CD4-positive, alpha-beta memory T cell (primary cell): ENCODE measurements around the gene TRIB2. TPM values are rescaled to one million over a fixed set of nuclear protein-coding genes. Genes with fewer than 3 reads are reported as not detected.

Experiments
- CTCF ChIA-PET: fragments of 350-600 bp; sonication (Branson Sonifier 250); formaldehyde crosslinking; loops from one replicate; lab custom pipeline; 2021; ENCODE audit warnings: inconsistent platforms; ENCODE audit not compliant: partially characterized antibody; lab: Charles Lee
- POLR2A ChIA-PET: fragments of 350-600 bp; sonication (Branson Sonifier 250); formaldehyde crosslinking; loops from one replicate; lab custom pipeline; 2021; ENCODE audit not compliant: partially characterized antibody; lab: Charles Lee
- DNase-seq, 5 donors: peaks; one replicate each; pipeline versions ENCODE4 v3.0.0 to v3.0.0-alpha.2; 2020 to 2022; ENCODE audit warnings: mixed read lengths in 1 of 5
- H3K27ac ChIP-seq: one replicate; pipeline ENCODE4 v1.7.0; 2013; ENCODE audit warnings: low read depth, low read length
- H3K27me3 ChIP-seq: 2 replicates; pipeline ENCODE4 v1.7.0; 2013; ENCODE audit warnings: mild to moderate bottlenecking, low read length, moderate library complexity; ENCODE audit not compliant: insufficient read depth
- H3K36me3 ChIP-seq: 2 replicates; pipeline ENCODE4 v1.7.0; 2013; ENCODE audit warnings: mild to moderate bottlenecking, low read length, moderate library complexity; ENCODE audit not compliant: insufficient read depth
- H3K4me1 ChIP-seq: 2 replicates; pipeline ENCODE4 v1.7.0; 2013; ENCODE audit warnings: mild to moderate bottlenecking, low read length, moderate library complexity; ENCODE audit not compliant: insufficient read depth
- H3K4me3 ChIP-seq, 2 donors: one replicate each; pipeline ENCODE4 v1.7.0; 2013; ENCODE audit warnings: low read length in 2 of 2, mild to moderate bottlenecking in 1 of 2
- H3K9me3 ChIP-seq, 2 donors: one replicate each; pipeline ENCODE4 v1.7.0; 2013; ENCODE audit warnings: low read length in 2 of 2, control low read depth in 1 of 2; ENCODE audit not compliant: control insufficient read depth in 1 of 2
- H3K27ac Mint-ChIP-seq, 7 donors: one replicate each; pipeline ENCODE4 v1.8.0; 2020 to 2021; ENCODE audit warnings: mixed read lengths in 7 of 7, mild to moderate bottlenecking in 6 of 7, inconsistent platforms in 3 of 7, moderate library complexity in 3 of 7
- H3K27me3 Mint-ChIP-seq, 2 donors: one replicate each; pipeline ENCODE4 v1.8.0; 2020 to 2021; ENCODE audit warnings: mixed read lengths in 2 of 2
- H3K36me3 Mint-ChIP-seq, 2 donors: one replicate each; pipeline ENCODE4 v1.8.0; 2020 to 2021; ENCODE audit warnings: mixed read lengths in 2 of 2, inconsistent platforms in 1 of 2, mild to moderate bottlenecking in 1 of 2
- H3K4me1 Mint-ChIP-seq, 4 donors: one replicate each; pipeline ENCODE4 v1.8.0; 2020 to 2021; ENCODE audit warnings: mixed read lengths in 4 of 4, mild to moderate bottlenecking in 1 of 4
- H3K4me3 Mint-ChIP-seq, 8 donors: one replicate each; pipeline ENCODE4 v1.8.0; 2020 to 2021; ENCODE audit warnings: mixed read lengths in 8 of 8, mild to moderate bottlenecking in 7 of 8, moderate library complexity in 6 of 8, inconsistent platforms in 3 of 8
- H3K9me3 Mint-ChIP-seq, 8 donors: one replicate each; pipeline ENCODE4 v1.8.0; 2020 to 2021; ENCODE audit warnings: mixed read lengths in 8 of 8, mild to moderate bottlenecking in 5 of 8, inconsistent platforms in 3 of 8, moderate library complexity in 1 of 8
- intact Hi-C: fragments of 100-400 bp; cut with micrococcal nuclease; formaldehyde crosslinking; loops from one replicate; pipeline ENCODE4 v1.15.1; 2023
- polyA plus RNA-seq, 2 donors: library from polyadenylated mRNA; unstranded; fragments of 300-500 nt; fragmentation: Illumina TruSeq; gene quantifications; one replicate each; pipeline ENCODE4 v1.2.3, GENCODE V29; 2021
- total RNA-seq, 2 experiments: library from RNA; stranded (reverse); gene quantifications; one replicate each; pipeline ENCODE4 v1.2.3, GENCODE V29; 2021

TRIB2 gene
- total and polyA plus RNA-seq, 4 experiments from 2014 or later: 73.8 to 126 (median 101) TPM

DNA sequence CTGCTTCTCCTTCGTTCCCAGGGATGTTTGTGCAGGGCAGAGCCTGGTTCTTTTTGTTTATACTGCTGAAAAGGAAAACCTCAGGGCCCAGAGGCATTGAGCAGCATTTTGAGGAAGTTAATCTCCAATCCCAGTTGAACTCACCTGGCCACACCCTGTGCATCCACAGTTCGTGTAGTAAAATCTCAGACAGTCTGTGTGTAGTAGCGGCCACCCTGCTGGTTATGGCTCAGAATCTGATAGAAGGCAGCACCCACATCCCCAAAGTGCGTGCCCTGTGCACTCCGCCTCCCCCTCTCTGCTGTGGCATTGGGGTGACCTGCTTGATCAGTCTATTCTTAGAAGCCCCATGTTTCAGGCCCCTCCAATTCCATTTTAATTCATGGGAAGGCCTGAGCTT is 10.9 kb downstream of the TRIB2 start:
- CTCF ChIA-PET: interaction anchor here (1.0 to 5.9 kb wide), 6 partner anchors 7 to 290 kb away, joined by 3 to 56 read pairs (median 10); partner anchors contain the start of gene TRIB2
- H3K4me3 Mint-ChIP-seq: peak overlapping the region; percentile 65 to 86 (median 78)
- H3K9me3 ChIP-seq: no peaks in the 10 kb centered on the region
- POLR2A ChIA-PET: interaction anchor here (1.0 to 7.0 kb wide), 8 partner anchors 7 to 279 kb away, joined by 3 to 105 read pairs (median 8); partner anchors contain the start of gene TRIB2
- DNase-seq: peak in 1 of 5 donors; percentile 43
- H3K36me3 Mint-ChIP-seq: peaks cover 80 to 94% of the 10 kb centered on the region in 2 donors
- H3K9me3 Mint-ChIP-seq: no peaks in the 10 kb centered on the region
- H3K27ac Mint-ChIP-seq: peak overlapping the region; percentile 87 to 96 (median 91)
- intact Hi-C loops: loop anchor here (1.0 kb wide), 1 partner anchor 7 kb away; no protein-coding TSS in a partner anchor
- peak overlapping the region; percentile 47 for H3K27ac ChIP-seq
- H3K36me3 ChIP-seq: peaks cover 75% of the 10 kb centered on the region
- peak overlapping the region; percentile 29 to 34 for H3K4me3 ChIP-seq
- no peaks in the 10 kb centered on the region for H3K27me3 ChIP-seq
- peaks cover 100% of the 10 kb centered on the region for H3K4me1 ChIP-seq
- H3K4me1 Mint-ChIP-seq: peaks cover 72 to 99% (median 93%) of the 10 kb centered on the region in 4 donors
- no peaks in the 10 kb centered on the region for H3K27me3 Mint-ChIP-seq

DNA sequence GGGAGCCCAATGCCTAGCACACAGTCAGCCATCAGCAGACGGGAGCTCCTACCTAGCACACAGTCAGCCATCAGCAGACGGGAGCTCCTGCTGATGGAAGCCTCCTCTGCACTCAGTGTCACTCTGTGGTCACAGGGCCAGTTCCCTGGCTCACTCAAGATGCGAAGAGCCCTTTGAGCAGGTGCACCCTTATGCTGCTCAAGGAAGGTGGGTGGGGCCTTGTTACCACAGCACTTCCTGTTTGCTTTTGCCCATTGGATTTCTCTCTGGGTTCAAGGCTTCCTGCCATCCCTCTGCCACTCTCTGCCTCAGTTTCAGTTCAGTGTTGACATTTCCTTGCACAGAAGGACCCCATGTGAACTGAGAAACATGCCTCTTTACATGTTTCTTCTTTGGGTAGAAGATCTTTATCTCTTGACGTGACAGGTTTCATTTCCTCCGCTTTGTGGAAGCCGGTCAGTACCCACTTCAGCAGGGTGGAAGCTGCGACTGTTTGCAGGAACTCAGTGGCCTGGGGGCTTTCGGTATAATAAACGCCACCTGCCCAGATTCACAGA is 11.6 kb downstream of the TRIB2 start:
- no peaks in the 10 kb centered on the region for H3K27me3 Mint-ChIP-seq
- H3K9me3 ChIP-seq: no peaks in the 10 kb centered on the region
- no peaks in the 10 kb centered on the region for H3K9me3 Mint-ChIP-seq
- H3K4me3 Mint-ChIP-seq: peak overlapping the region; percentile 65 to 86 (median 78)
- H3K4me1 Mint-ChIP-seq: peaks cover 70 to 99% (median 92%) of the 10 kb centered on the region in 4 donors
- peaks cover 74 to 92% of the 10 kb centered on the region in 2 donors for H3K36me3 Mint-ChIP-seq
- peaks cover 72% of the 10 kb centered on the region for H3K36me3 ChIP-seq
- CTCF ChIA-PET: interaction anchor here (1.0 to 5.9 kb wide), 11 partner anchors 8 to 291 kb away, joined by 3 to 56 read pairs (median 7); partner anchors contain the start of gene TRIB2
- intact Hi-C loops: loop anchor here (1.0 kb wide), 1 partner anchor 8 kb away; no protein-coding TSS in a partner anchor
- peak overlapping the region; percentile 29 to 34 for H3K4me3 ChIP-seq
- H3K27ac Mint-ChIP-seq: peak overlapping the region; percentile 87 to 96 (median 91)
- peak; percentile 76 to 86 (median 83) for DNase-seq
- POLR2A ChIA-PET: interaction anchor here (0.6 to 7.0 kb wide), 15 partner anchors 8 to 279 kb away, joined by 3 to 105 read pairs (median 4); partner anchors contain the start of gene TRIB2
- no peaks in the 10 kb centered on the region for H3K27me3 ChIP-seq
- peaks cover 100% of the 10 kb centered on the region for H3K4me1 ChIP-seq
- peak overlapping the region; percentile 47 for H3K27ac ChIP-seq

DNA sequence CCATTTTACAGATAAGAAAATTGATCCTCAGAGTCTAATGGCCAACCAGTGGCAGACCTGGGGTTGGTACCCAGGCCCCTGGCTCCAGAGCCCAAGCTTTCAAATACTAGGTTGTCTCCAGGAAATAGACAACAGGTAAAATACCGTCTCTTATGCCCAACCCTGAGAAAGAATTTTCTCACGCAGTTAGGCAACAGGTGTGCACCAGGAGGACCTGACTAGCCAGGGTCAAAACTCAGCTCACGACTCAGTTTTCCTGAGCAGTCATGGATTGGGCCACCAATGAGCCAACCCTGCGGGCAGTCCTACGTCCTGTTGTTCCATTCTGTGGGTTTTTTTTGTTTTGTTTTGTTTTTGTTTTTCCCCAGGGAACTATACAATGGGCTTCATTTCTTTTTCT is 13.5 kb downstream of the TRIB2 start:
- Histone ChIP-seq H3K36me3 (peaks cover 66% of the 10 kb centered on the region), H3K4me1 (peaks cover 100% of the 10 kb centered on the region), H3K27me3 (no peaks in the 10 kb centered on the region), H3K27ac (no peak overlapping the region), H3K4me3 (no peak overlapping the region), H3K9me3 (no peaks in the 10 kb centered on the region)
- no peaks in the 10 kb centered on the region for H3K27me3 Mint-ChIP-seq
- ChIA-PET CTCF (interaction anchor here (1.7 to 5.9 kb wide), 7 partner anchors 9 to 276 kb away, joined by 4 to 56 read pairs (median 11); partner anchors contain the start of gene TRIB2), POLR2A (interaction anchor here (3.4 to 7.0 kb wide), 2 partner anchors 10 to 13 kb away, joined by 31 to 105 read pairs; partner anchors contain the start of gene TRIB2)
- DNase-seq: no peak
- H3K27ac Mint-ChIP-seq: peak overlapping the region in 3 of 7 donors; percentile 42 to 96 (median 89)
- H3K36me3 Mint-ChIP-seq: peaks cover 69 to 92% of the 10 kb centered on the region in 2 donors
- peaks cover 69 to 97% (median 90%) of the 10 kb centered on the region in 4 donors for H3K4me1 Mint-ChIP-seq
- intact Hi-C loops: no loop called here
- H3K4me3 Mint-ChIP-seq: no peak overlapping the region
- no peaks in the 10 kb centered on the region for H3K9me3 Mint-ChIP-seq

- H3K9me3 Mint-ChIP-seq: no peaks in the 10 kb centered on the region
- peak overlapping the region in 3 of 8 donors; percentile 17 to 27 (median 23) for H3K4me3 Mint-ChIP-seq
- intact Hi-C loops: no loop called here
Measured at GRCh38 chr2:12731701-12732280, 15.1 kb downstream of the TRIB2 start.

DNA sequence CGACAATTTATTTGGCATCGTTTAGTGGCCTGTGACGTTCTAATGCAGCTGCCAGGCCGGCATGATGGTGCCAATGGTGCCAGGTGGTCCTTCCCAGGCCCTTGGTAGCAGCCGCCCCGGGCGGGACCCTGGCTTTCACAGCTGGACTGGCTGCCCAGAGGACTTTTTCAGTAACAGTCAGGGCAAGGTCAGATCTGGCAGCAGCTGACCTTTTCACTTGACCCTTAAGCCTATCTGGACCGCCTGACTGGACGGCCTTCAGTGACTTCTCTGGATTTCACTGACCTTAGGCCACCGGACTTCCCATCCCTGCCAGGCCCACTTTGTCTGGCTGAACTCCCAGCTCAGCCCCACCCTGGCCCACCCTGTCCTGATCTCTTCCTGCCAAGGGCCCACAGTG is 15.9 kb downstream of the TRIB2 start:
- H3K36me3 ChIP-seq: peaks cover 64% of the 10 kb centered on the region
- peaks cover 100% of the 10 kb centered on the region for H3K4me1 ChIP-seq
- H3K4me3 ChIP-seq: no peak overlapping the region
- H3K9me3 ChIP-seq: no peaks in the 10 kb centered on the region
- intact Hi-C loops: no loop called here
- ChIA-PET CTCF (interaction anchor here (1.2 to 1.7 kb wide), 3 partner anchors 16 to 274 kb away, joined by 5 to 9 read pairs (median 5); partner anchors contain the start of gene TRIB2), POLR2A (interaction anchor here (0.5 to 2.9 kb wide), 3 partner anchors 12 to 268 kb away, joined by 3 to 18 read pairs (median 7); partner anchors contain the start of gene TRIB2)
- Mint-ChIP-seq H3K9me3 (no peaks in the 10 kb centered on the region), H3K4me3 (peak overlapping the region in 3 of 8 donors; percentile 38 to 70 (median 66)), H3K27ac (peak overlapping the region in 5 of 7 donors; percentile 22 to 89 (median 70)), H3K36me3 (peaks cover 69 to 91% of the 10 kb centered on the region in 2 donors), H3K4me1 (peaks cover 77 to 97% (median 82%) of the 10 kb centered on the region in 4 donors), H3K27me3 (no peaks in the 10 kb centered on the region)
- DNase-seq: no peak
- no peaks in the 10 kb centered on the region for H3K27me3 ChIP-seq
- H3K27ac ChIP-seq: no peak overlapping the region

More at GRCh38 chr2:12731701-12732280, 15.1 kb downstream of the TRIB2 start:
- peaks cover 100% of the 10 kb centered on the region for H3K4me1 ChIP-seq
- no peaks in the 10 kb centered on the region for H3K9me3 ChIP-seq
- ChIA-PET POLR2A (no interaction called here), CTCF (no interaction called here)
- H3K27ac ChIP-seq: no peak overlapping the region
- Mint-ChIP-seq H3K36me3 (peaks cover 65 to 92% of the 10 kb centered on the region in 2 donors), H3K27ac (peak overlapping the region; percentile 24 to 92 (median 69)), H3K27me3 (no peaks in the 10 kb centered on the region), H3K4me1 (peaks cover 76 to 97% (median 87%) of the 10 kb centered on the region in 4 donors)
- peaks cover 65% of the 10 kb centered on the region for H3K36me3 ChIP-seq
- no peaks in the 10 kb centered on the region for H3K27me3 ChIP-seq
- H3K4me3 ChIP-seq: no peak overlapping the region
- DNase-seq: no peak

- Mint-ChIP-seq H3K27me3 (no peaks in the 10 kb centered on the region), H3K4me3 (peak overlapping the region in 2 of 8 donors; percentile 12 to 58), H3K9me3 (no peaks in the 10 kb centered on the region), H3K27ac (peak overlapping the region; percentile 5 to 89 (median 77)), H3K4me1 (peaks cover 70 to 91% (median 77%) of the 10 kb centered on the region in 4 donors), H3K36me3 (peaks cover 70 to 91% of the 10 kb centered on the region in 2 donors)
- Histone ChIP-seq H3K4me3 (no peak overlapping the region), H3K27me3 (no peaks in the 10 kb centered on the region), H3K4me1 (peaks cover 94% of the 10 kb centered on the region), H3K27ac (peak overlapping the region; percentile 18), H3K36me3 (peaks cover 71% of the 10 kb centered on the region), H3K9me3 (no peaks in the 10 kb centered on the region)
- no peak for DNase-seq
- intact Hi-C loops: no loop called here
- CTCF ChIA-PET: interaction anchor here (1.1 to 1.7 kb wide), 5 partner anchors 13 to 273 kb away, joined by 3 to 9 read pairs (median 4); partner anchors contain the start of gene TRIB2
- POLR2A ChIA-PET: interaction anchor here (1.6 to 2.9 kb wide), 2 partner anchors 13 to 17 kb away, joined by 7 to 18 read pairs; partner anchors contain the start of gene TRIB2
Measured at GRCh38 chr2:12733846-12734245, 17.1 kb downstream of the TRIB2 start.
